SU-DHL-6 (cell line): ENCODE results near the gene COIL.

Source experiments
- H2AFZ ChIP-seq: fragments of 200-600 bp; sonication (generic); 2 replicates; pipeline ENCODE4 v1.6.1; 2014; ENCODE audit warnings: low read depth, mild to moderate bottlenecking, moderate library complexity, mixed read lengths, antibody characterized with exemption, low read length; ENCODE audit not compliant: severe bottlenecking
- H3F3A ChIP-seq: fragments of 200-600 bp; shearing (Covaris generic); 2 replicates; pipeline ENCODE4 v1.6.0; 2016; ENCODE audit warnings: antibody characterized with exemption, mild to moderate bottlenecking; ENCODE audit not compliant: insufficient read depth
- H3K27ac ChIP-seq: fragments of 200-600 bp; sonication (generic); 2 replicates; pipeline ENCODE4 v1.5.1; 2016; ENCODE audit warnings: low read depth, mild to moderate bottlenecking, low read length, moderate library complexity, mixed read lengths
- H3K27me3 ChIP-seq: fragments of 200-600 bp; sonication (generic), shearing (Covaris generic); 2 replicates; pipeline ENCODE4 v1.6.0; 2014; ENCODE audit warnings: mild to moderate bottlenecking, low read length
- H3K36me3 ChIP-seq: fragments of 200-600 bp; sonication (generic); 2 replicates; pipeline ENCODE4 v1.6.1; 2014; ENCODE audit warnings: mild to moderate bottlenecking, low read length, mixed read lengths
- H3K4me2 ChIP-seq: fragments of 300-600, 200-600 bp; shearing (Covaris generic), sonication (generic); 2 replicates; pipeline ENCODE4 v1.6.0; 2014; ENCODE audit warnings: low read length, low read depth, mild to moderate bottlenecking; ENCODE audit not compliant: poor library complexity, severe bottlenecking
- H3K4me3 ChIP-seq: fragments of 200-600 bp; sonication (generic); 2 replicates; pipeline ENCODE4 v1.5.1; 2014; ENCODE audit warnings: antibody characterized with exemption, low read length, mild to moderate bottlenecking, mixed read lengths; ENCODE audit not compliant: insufficient read depth, poor library complexity, severe bottlenecking
- H3K79me2 ChIP-seq: fragments of 200-600 bp; sonication (generic); 2 replicates; pipeline ENCODE4 v1.6.1; 2014; ENCODE audit warnings: mild to moderate bottlenecking, low read length, moderate library complexity; ENCODE audit not compliant: insufficient read depth
- H3K9ac ChIP-seq: fragments of 200-600 bp; sonication (generic); 2 replicates; pipeline ENCODE4 v1.7.0; 2014; ENCODE audit warnings: mild to moderate bottlenecking, low read length
- H3K9me2 ChIP-seq: fragments of 200-600 bp; sonication (generic); replicated peaks from 2 replicates; pipeline ENCODE4 v1.6.1; 2014; ENCODE audit warnings: low read length; ENCODE audit not compliant: insufficient read depth
- H3K9me3 ChIP-seq: fragments of 200-600 bp; sonication (generic); 2 replicates; pipeline ENCODE4 v1.6.1; 2014; ENCODE audit warnings: low read length, mixed read lengths; ENCODE audit not compliant: insufficient read depth
- H4K20me1 ChIP-seq: fragments of 200-600 bp; sonication (generic); 2 replicates; pipeline ENCODE4 v1.6.1; 2014; ENCODE audit warnings: low read depth, mild to moderate bottlenecking, antibody characterized with exemption, low read length, moderate library complexity, mixed read lengths
- CTCF ChIP-seq: fragments of 200-600 bp; sonication (generic); IDR thresholded peaks from one replicate; pipeline ENCODE4 v1.5.1; 2017; ENCODE audit warnings: antibody characterized with exemption, mild to moderate bottlenecking, low read length, moderate library complexity; ENCODE audit not compliant: insufficient read depth, poor library complexity, severe bottlenecking
- EZH2phosphoT487 ChIP-seq: fragments of 200-600 bp; sonication (generic), shearing (Covaris generic); conservative IDR thresholded peaks from 2 replicates; pipeline ENCODE4 v1.6.1; 2018; ENCODE audit warnings: mild to moderate bottlenecking, antibody characterized with exemption, low read length, moderate library complexity, mixed read lengths

Gene COIL

GRCh38 chr17:56898874-56899273 lies 62.0 kb downstream of the COIL start:
- H3F3A ChIP-seq, result peaks cover 27% of the 10 kb centered on the region
- H3K4me2 ChIP-seq, result no peak overlapping the region
- no peaks in the 10 kb centered on the region for H3K27me3 ChIP-seq
- no peak overlapping the region for H2AFZ ChIP-seq
- H3K4me3 ChIP-seq, result no peak overlapping the region
- no peaks in the 10 kb centered on the region for H3K9me2 ChIP-seq
- no peak overlapping the region for H3K27ac ChIP-seq
- H3K79me2 ChIP-seq, result no peaks in the 10 kb centered on the region
- H3K9me3 ChIP-seq, result no peaks in the 10 kb centered on the region
- H3K36me3 ChIP-seq, result peaks cover 13% of the 10 kb centered on the region; the same call in 1 of the 2 replicates
- TF ChIP-seq EZH2phosphoT487 (no peak), CTCF (no peak)
- H3K9ac ChIP-seq, result no peak overlapping the region
- no peaks in the 10 kb centered on the region; the same call in 1 of the 2 replicates for H4K20me1 ChIP-seq

GRCh38 chr17:56897646-56898424 lies 63.0 kb downstream of the COIL start:
- Histone ChIP-seq H3F3A (peaks cover 27% of the 10 kb centered on the region), H3K79me2 (no peaks in the 10 kb centered on the region), H3K4me2 (peak overlapping the region; percentile 30), H3K27ac (peak overlapping the region; percentile 65), H2AFZ (no peak overlapping the region), H3K27me3 (no peaks in the 10 kb centered on the region), H3K9me2 (no peaks in the 10 kb centered on the region), H3K9ac (no peak overlapping the region), H3K36me3 (peaks cover 11% of the 10 kb centered on the region; the same call in 1 of the 2 replicates), H3K9me3 (no peaks in the 10 kb centered on the region), H3K4me3 (no peak overlapping the region), H4K20me1 (no peaks in the 10 kb centered on the region; the same call in 1 of the 2 replicates)
- no peak for TF ChIP-seq CTCF
- no peak for TF ChIP-seq EZH2phosphoT487

GRCh38 chr17:56896968-56897359 lies 63.9 kb downstream of the COIL start:
- no peaks in the 10 kb centered on the region; the same call in 1 of the 2 replicates for H4K20me1 ChIP-seq
- peak overlapping the region; percentile 30 for H3K4me2 ChIP-seq

More at GRCh38 chr17:56896968-56897359, 63.9 kb downstream of the COIL start:
- Histone ChIP-seq H3K9me3 (no peaks in the 10 kb centered on the region), H3F3A (peaks cover 27% of the 10 kb centered on the region), H3K9me2 (no peaks in the 10 kb centered on the region), H3K27me3 (no peaks in the 10 kb centered on the region), H3K9ac (no peak overlapping the region), H3K79me2 (no peaks in the 10 kb centered on the region), H3K4me3 (no peak overlapping the region), H3K36me3 (peaks cover 16% of the 10 kb centered on the region; the same call in 1 of the 2 replicates), H3K27ac (peak overlapping the region; percentile 65), H2AFZ (no peak overlapping the region)
- TF ChIP-seq CTCF, result no peak
- no peak for TF ChIP-seq EZH2phosphoT487
